ENCODE results near the gene RET. TPM values are rescaled to one million over a fixed set of nuclear protein-coding genes. Genes with fewer than 3 reads are reported as not detected.

RET gene
- total and polyA plus RNA-seq, 4 donors, result 0.31 to 1.3 (median 0.77) TPM

GRCh38 chr10:43128331-43128730 is 51.5 kb downstream of the RET start:
- H3K36me3 ChIP-seq (ENCODE audit: control insufficient read depth in 4 of 4, insufficient read depth in 4 of 4, low read length in 4 of 4), result no peaks in the 10 kb centered on the region
- ATAC-seq (ENCODE audit: insufficient read depth, low FRiP score) (no peak), DNase-seq (no peak)
- no peak overlapping the region for H3K4me3 ChIP-seq
- no peak overlapping the region for H3K27ac ChIP-seq (ENCODE audit: low read depth in 1 of 2, low read length in 1 of 2)
- H3K9ac ChIP-seq (ENCODE audit: insufficient read depth in 1 of 2, low read length in 2 of 2), result no peak overlapping the region
- H3K9me3 ChIP-seq (ENCODE audit: control insufficient read depth in 4 of 4, insufficient read depth in 3 of 4, low read length in 3 of 4), result peaks cover 0 to 2% (median 0%) of the 10 kb centered on the region in 4 donors
- WGBS, 2 donors, result 81 to 85% methylated on average over 8 of the region's 8 CpGs
- H3K27me3 ChIP-seq (ENCODE audit: control insufficient read depth in 3 of 3, insufficient read depth in 3 of 3, low read length in 2 of 3), result no peaks in the 10 kb centered on the region
- peaks cover 0 to 4% (median 1%) of the 10 kb centered on the region in 5 donors for H3K4me1 ChIP-seq (ENCODE audit: control insufficient read depth in 5 of 5, insufficient read depth in 5 of 5, low read length in 5 of 5)
- TF ChIP-seq CTCF (IDR thresholded peaks at IDR 0.05; ENCODE audit: control extremely low read depth, extremely low read depth), result no peak

GRCh38 chr10:43128958-43129706 is 52.3 kb downstream of the RET start:
- 75 to 76% methylated on average over 6 of the region's 6 CpGs for WGBS, 2 donors
- DNase-seq (peak in 2 of 3 donors; percentile 0 to 35), ATAC-seq (ENCODE audit: insufficient read depth, low FRiP score) (peak; percentile 45)
- Histone ChIP-seq H3K9me3 (ENCODE audit: control insufficient read depth in 4 of 4, insufficient read depth in 3 of 4, low read length in 3 of 4) (peaks cover 0 to 2% (median 0%) of the 10 kb centered on the region in 4 donors), H3K27ac (ENCODE audit: low read depth in 1 of 2, low read length in 1 of 2) (peak overlapping the region in 1 of 2 donors; percentile 81), H3K36me3 (ENCODE audit: control insufficient read depth in 4 of 4, insufficient read depth in 4 of 4, low read length in 4 of 4) (no peaks in the 10 kb centered on the region), H3K27me3 (ENCODE audit: control insufficient read depth in 3 of 3, insufficient read depth in 3 of 3, low read length in 2 of 3) (no peaks in the 10 kb centered on the region), H3K9ac (ENCODE audit: insufficient read depth in 1 of 2, low read length in 2 of 2) (no peak overlapping the region), H3K4me1 (ENCODE audit: control insufficient read depth in 5 of 5, insufficient read depth in 5 of 5, low read length in 5 of 5) (peaks cover 0 to 4% (median 1%) of the 10 kb centered on the region in 5 donors), H3K4me3 (no peak overlapping the region)
- TF ChIP-seq CTCF (IDR thresholded peaks at IDR 0.05; ENCODE audit: control extremely low read depth, extremely low read depth), result no peak

- no peak for TF ChIP-seq CTCF (IDR thresholded peaks at IDR 0.05; ENCODE audit: control extremely low read depth, extremely low read depth)
- Histone ChIP-seq H3K36me3 (ENCODE audit: control insufficient read depth in 4 of 4, insufficient read depth in 4 of 4, low read length in 4 of 4) (no peaks in the 10 kb centered on the region), H3K27ac (ENCODE audit: low read depth in 1 of 2, low read length in 1 of 2) (no peak overlapping the region), H3K9me3 (ENCODE audit: control insufficient read depth in 4 of 4, insufficient read depth in 3 of 4, low read length in 3 of 4) (peaks cover 0 to 2% (median 0%) of the 10 kb centered on the region in 4 donors), H3K4me1 (ENCODE audit: control insufficient read depth in 5 of 5, insufficient read depth in 5 of 5, low read length in 5 of 5) (peaks cover 0 to 4% (median 1%) of the 10 kb centered on the region in 5 donors), H3K9ac (ENCODE audit: insufficient read depth in 1 of 2, low read length in 2 of 2) (no peak overlapping the region), H3K27me3 (ENCODE audit: control insufficient read depth in 3 of 3, insufficient read depth in 3 of 3, low read length in 2 of 3) (no peaks in the 10 kb centered on the region), H3K4me3 (no peak overlapping the region)
- DNase-seq (peak in 1 of 3 donors; percentile 24), ATAC-seq (ENCODE audit: insufficient read depth, low FRiP score) (no peak)
- WGBS, 2 donors, result 73 to 74% methylated on average over 18 of the region's 18 CpGs
These were observed 53.9 kb downstream of the RET start for GRCh38 chr10:43130770-43131171.
